Effector CD8-positive, alpha-beta T cell (primary cell): ENCODE measurements around the gene SLC9A2.

Source experiments
- DNase-seq: peaks from one replicate; lab custom pipeline; 2025; lab: John Stamatoyannopoulos, UW
- total RNA-seq, 4 experiments: gene quantifications; one replicate each; lab custom pipeline; 2026; lab: John Stamatoyannopoulos, UW

Gene SLC9A2
- 0 to 0.18 (median 0) reads per million in 4 experiments for total RNA-seq

GRCh38 chr2:102619414-102620319, at the start of gene SLC9A2:
SLC9A2 (plus strand) TSS chr2:102619553; CDS start chr2:102619849, 296 bp downstream.
- DNase-seq: no peak

GRCh38 chr2:102575888-102576287, 43.5 kb upstream of the SLC9A2 start:
- no peak for DNase-seq

GRCh38 chr2:102578376-102578775, 41.0 kb upstream of the SLC9A2 start:
- DNase-seq: no peak

GRCh38 chr2:102581911-102582310, 37.4 kb upstream of the SLC9A2 start:
- no peak for DNase-seq

- no peak for DNase-seq
These were observed 36.5 kb upstream of the SLC9A2 start for GRCh38 chr2:102582845-102583244.

- DNase-seq: no peak
These were observed 33.4 kb upstream of the SLC9A2 start for GRCh38 chr2:102585847-102586404.

- DNase-seq: no peak
These were observed 31.0 kb upstream of the SLC9A2 start for GRCh38 chr2:102588213-102588939.

- no peak for DNase-seq
These were observed 29.9 kb upstream of the SLC9A2 start for GRCh38 chr2:102589444-102589843.

GRCh38 chr2:102591491-102592045, 27.8 kb upstream of the SLC9A2 start:
- no peak for DNase-seq

- DNase-seq: no peak
These were observed 26.8 kb upstream of the SLC9A2 start for GRCh38 chr2:102592601-102593000.

- DNase-seq: no peak
These were observed 25.8 kb upstream of the SLC9A2 start for GRCh38 chr2:102593516-102593915.

- DNase-seq: no peak
These were observed 24.8 kb upstream of the SLC9A2 start for GRCh38 chr2:102594445-102595016.

GRCh38 chr2:102597788-102598187, 21.6 kb upstream of the SLC9A2 start:
- no peak for DNase-seq

GRCh38 chr2:102599486-102599885, 19.9 kb upstream of the SLC9A2 start:
- no peak for DNase-seq

- DNase-seq: no peak
These were observed 17.6 kb upstream of the SLC9A2 start for GRCh38 chr2:102601730-102602129.

GRCh38 chr2:102603904-102604303, 15.4 kb upstream of the SLC9A2 start:
- DNase-seq: no peak

GRCh38 chr2:102604769-102605168, 14.6 kb upstream of the SLC9A2 start:
- no peak for DNase-seq

- no peak for DNase-seq
These were observed 13.0 kb upstream of the SLC9A2 start for GRCh38 chr2:102606353-102606752.

GRCh38 chr2:102615620-102616436, 3.5 kb upstream of the SLC9A2 start:
- no peak for DNase-seq

GRCh38 chr2:102618452-102619413, 620 bp upstream of the SLC9A2 start:
- no peak for DNase-seq
